Neuronal stem cell (in vitro differentiated cells): Measurements from ENCODE around the gene ERP27.
A peak's percentile ranks its signal among the peaks of the same experiment; 100 is the strongest.

Source experiments
- DNase-seq: peaks from one replicate; pipeline ENCODE4 v3.0.0-alpha.2; 2013; ENCODE audit warnings: low spot score
- H2AFZ ChIP-seq: one replicate; pipeline ENCODE4 v1.6.1; 2013; ENCODE audit warnings: mild to moderate bottlenecking, low read length, inconsistent platforms
- H2AK5ac ChIP-seq: 2 replicates; pipeline ENCODE4 v1.6.1; 2013; ENCODE audit warnings: low read depth, mild to moderate bottlenecking, inconsistent platforms, low read length, moderate library complexity, mixed read lengths
- H2BK120ac ChIP-seq: 2 replicates; pipeline ENCODE4 v1.6.1; 2013; ENCODE audit warnings: low read depth, mild to moderate bottlenecking, inconsistent platforms, low read length, moderate library complexity, mixed read lengths
- H2BK12ac ChIP-seq: one replicate; pipeline ENCODE4 v1.6.1; 2013; ENCODE audit warnings: low read length, inconsistent platforms
- H2BK15ac ChIP-seq: 2 replicates; pipeline ENCODE4 v1.6.1; 2013; ENCODE audit warnings: mild to moderate bottlenecking, low read length, inconsistent platforms, mixed read lengths
- H2BK5ac ChIP-seq: one replicate; pipeline ENCODE4 v1.6.1; 2013; ENCODE audit warnings: inconsistent platforms, mild to moderate bottlenecking, low read length, moderate library complexity
- H3K14ac ChIP-seq: one replicate; pipeline ENCODE4 v1.6.1; 2013; ENCODE audit warnings: low read length, inconsistent platforms
- H3K18ac ChIP-seq: 2 replicates; pipeline ENCODE4 v1.6.1; 2013; ENCODE audit warnings: low read length, inconsistent platforms
- H3K23ac ChIP-seq: 2 replicates; pipeline ENCODE4 v1.6.1; 2013; ENCODE audit warnings: low read depth, mild to moderate bottlenecking, mixed read lengths, low read length, inconsistent platforms; ENCODE audit not compliant: poor library complexity
- H3K27ac ChIP-seq: replicated peaks from 3 replicates; pipeline ENCODE4 v1.5.1; 2013; ENCODE audit warnings: low read length, inconsistent platforms
- H3K27me3 ChIP-seq, 3 experiments: 2 replicates each; pipeline ENCODE4 v1.6.1; 2013; ENCODE audit warnings: low read length in 3 of 3, mild to moderate bottlenecking in 2 of 3, inconsistent platforms in 1 of 3, low read depth in 1 of 3, mixed read lengths in 1 of 3, moderate library complexity in 1 of 3; ENCODE audit not compliant: control insufficient read depth in 3 of 3, insufficient read depth in 3 of 3
- H3K36me3 ChIP-seq, 2 donors: replicated peaks in 1 of 2; 2 replicates each; pipeline ENCODE4 v1.6.1; 2013; ENCODE audit warnings: low read length in 2 of 2; ENCODE audit not compliant: control insufficient read depth in 2 of 2, insufficient read depth in 2 of 2
- H3K4ac ChIP-seq: 2 replicates; pipeline ENCODE4 v1.6.1; 2013; ENCODE audit warnings: inconsistent platforms, mild to moderate bottlenecking, low read length, moderate library complexity
- H3K4me1 ChIP-seq, 2 donors: 1 replicate in 1 of 2; 2 replicates in 1 of 2; pipeline ENCODE4 v1.6.1; 2013; ENCODE audit warnings: low read length in 2 of 2, low read depth in 1 of 2; ENCODE audit not compliant: control insufficient read depth in 2 of 2, insufficient read depth in 1 of 2
- H3K4me2 ChIP-seq: one replicate; pipeline ENCODE4 v1.6.1; 2013; ENCODE audit warnings: mild to moderate bottlenecking, low read length, inconsistent platforms; ENCODE audit not compliant: insufficient read depth, poor library complexity, severe bottlenecking
- H3K4me3 ChIP-seq, 2 donors: 2 replicates each; pipeline ENCODE4 v1.5.1; 2013; ENCODE audit warnings: low read length in 2 of 2, mild to moderate bottlenecking in 2 of 2, inconsistent platforms in 1 of 2, moderate library complexity in 1 of 2
- H3K79me1 ChIP-seq: one replicate; pipeline ENCODE4 v1.6.1; 2013; ENCODE audit warnings: low read depth, mild to moderate bottlenecking, inconsistent platforms, low read length, moderate library complexity
- H3K9ac ChIP-seq: one replicate; pipeline ENCODE4 v1.6.1; 2013; ENCODE audit warnings: mild to moderate bottlenecking, low read depth, low read length, inconsistent platforms; ENCODE audit not compliant: poor library complexity
- H3K9me3 ChIP-seq, 2 donors: replicated peaks in 1 of 2; 2 replicates each; pipeline versions ENCODE3 to v1.6.1; 2013; ENCODE audit warnings: low read length in 2 of 2, mild to moderate bottlenecking in 2 of 2, inconsistent platforms in 1 of 2, low read depth in 1 of 2, mixed read lengths in 1 of 2, moderate library complexity in 1 of 2; ENCODE audit not compliant: control insufficient read depth in 2 of 2, insufficient read depth in 1 of 2
- H4K8ac ChIP-seq: one replicate; pipeline ENCODE4 v1.6.1; 2013; ENCODE audit warnings: low read depth, mild to moderate bottlenecking, inconsistent platforms, low read length, moderate library complexity
- H4K91ac ChIP-seq: one replicate; pipeline ENCODE4 v1.6.1; 2013; ENCODE audit warnings: low read length, low read depth, mild to moderate bottlenecking, inconsistent platforms; ENCODE audit not compliant: poor library complexity
- WGBS, 2 donors: extraction: QIAGEN DNeasy Blood & Tissue Kit; methylation state at CpG; one replicate each; pipeline ENCODE4 v1.1.7; 2013; ENCODE audit warnings: missing lambda C conversion rate in 2 of 2, mixed read lengths in 1 of 2; ENCODE audit not compliant: insufficient read length in 2 of 2, insufficient replicate concordance in 1 of 2; ENCODE audit errors: extremely low coverage in 2 of 2; 5-methylcytosine and 5-hydroxymethylcytosine counted together

The ERP27 gene

DNA sequence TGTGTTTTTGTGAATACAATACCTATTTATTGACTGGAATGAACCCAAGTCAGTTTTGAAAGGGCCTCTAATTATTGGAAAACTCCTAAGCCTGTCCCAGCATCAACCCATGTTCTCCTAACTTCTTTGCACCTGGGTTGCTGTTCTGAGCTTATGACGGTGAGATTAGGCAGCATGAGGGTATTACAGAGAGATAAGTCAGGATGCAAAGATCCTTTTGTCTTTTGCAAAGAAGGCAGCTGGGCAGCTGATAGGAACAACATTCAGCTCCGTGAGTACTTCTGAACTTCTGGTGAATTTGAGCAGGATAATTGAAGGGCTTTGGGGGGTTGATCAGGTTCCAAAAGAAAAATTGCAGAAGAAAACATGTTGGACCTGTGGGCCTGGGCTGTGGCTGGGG is 34.5 kb upstream of the ERP27 start, which contains the start of gene PDE6H:
Gene PDE6H, plus strand, starts transcription at position 227 of the 400 bp plus-strand sequence. CDS start 4,971 bp downstream, outside the sequence.
- peaks cover 0 to 2% of the 10 kb centered on the region in 2 donors for H3K4me1 ChIP-seq
- H3K18ac ChIP-seq: peak within 1 kb of the TSS; percentile 84
- no peaks in the 10 kb centered on the region for H3K36me3 ChIP-seq
- H2BK120ac ChIP-seq: no peak within 1 kb of the TSS
- no peaks in the 10 kb centered on the region for H3K9me3 ChIP-seq
- no peak within 1 kb of the TSS for H2BK12ac ChIP-seq
- H3K23ac ChIP-seq: no peak within 1 kb of the TSS
- no peak within 1 kb of the TSS for H2BK15ac ChIP-seq
- no peak for DNase-seq
- H2BK5ac ChIP-seq: no peak within 1 kb of the TSS
- H3K4me2 ChIP-seq: no peak within 1 kb of the TSS
- no peak within 1 kb of the TSS for H3K9ac ChIP-seq
- peaks cover 0 to 5% (median 0%) of the 10 kb centered on the region in 3 experiments for H3K27me3 ChIP-seq
- H4K91ac ChIP-seq: peak within 1 kb of the TSS; percentile 26
- no peak within 1 kb of the TSS for H3K4ac ChIP-seq
- no peak within 1 kb of the TSS for H3K4me3 ChIP-seq
- no peak within 1 kb of the TSS for H3K27ac ChIP-seq
- no peak within 1 kb of the TSS for H4K8ac ChIP-seq
- H3K79me1 ChIP-seq: no peaks in the 10 kb centered on the region
- no peak within 1 kb of the TSS for H2AK5ac ChIP-seq
- WGBS, 2 donors: no CpG with 5 or more reads among the region's 2 CpGs
- no peak within 1 kb of the TSS for H3K14ac ChIP-seq
- H2AFZ ChIP-seq: no peak within 1 kb of the TSS

DNA sequence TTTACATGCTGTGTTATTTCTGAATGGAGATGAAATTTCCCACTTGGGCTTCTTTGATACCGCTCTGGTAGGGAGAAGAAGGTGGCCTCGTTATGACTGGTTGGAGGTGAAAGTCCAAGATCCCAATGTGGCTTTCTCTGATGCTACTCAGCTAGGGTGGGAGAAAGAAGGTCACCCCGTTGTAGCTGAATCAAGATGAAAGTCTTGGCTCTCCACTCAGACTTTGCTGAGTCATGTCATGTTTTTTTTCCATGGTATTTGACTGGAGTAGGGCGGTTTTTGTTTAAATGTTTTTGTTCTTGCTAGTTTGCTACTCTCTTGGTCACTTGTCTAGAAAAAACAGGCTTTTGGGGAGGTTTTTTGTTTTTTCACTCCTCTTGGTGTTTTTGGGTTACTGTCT is 32.1 kb upstream of the ERP27 start:
- Histone ChIP-seq H3K27me3 (peaks cover 0 to 5% (median 0%) of the 10 kb centered on the region in 3 experiments), H3K9me3 (no peaks in the 10 kb centered on the region), H2AK5ac (no peak overlapping the region), H2BK15ac (no peak overlapping the region), H3K18ac (no peak overlapping the region), H3K4me3 (no peak overlapping the region), H2BK12ac (no peak overlapping the region), H3K27ac (no peak overlapping the region), H3K36me3 (no peaks in the 10 kb centered on the region), H3K4ac (no peak overlapping the region), H2AFZ (peak overlapping the region; percentile 68), H3K23ac (no peak overlapping the region), H2BK120ac (no peak overlapping the region), H4K8ac (no peak overlapping the region), H2BK5ac (no peak overlapping the region), H3K9ac (no peak overlapping the region), H3K14ac (no peak overlapping the region), H4K91ac (no peak overlapping the region), H3K79me1 (no peaks in the 10 kb centered on the region), H3K4me1 (peaks cover 0 to 2% of the 10 kb centered on the region in 2 donors), H3K4me2 (no peak overlapping the region)
- DNase-seq: no peak
- no CpG with 5 or more reads among the region's 4 CpGs for WGBS, 2 donors

DNA sequence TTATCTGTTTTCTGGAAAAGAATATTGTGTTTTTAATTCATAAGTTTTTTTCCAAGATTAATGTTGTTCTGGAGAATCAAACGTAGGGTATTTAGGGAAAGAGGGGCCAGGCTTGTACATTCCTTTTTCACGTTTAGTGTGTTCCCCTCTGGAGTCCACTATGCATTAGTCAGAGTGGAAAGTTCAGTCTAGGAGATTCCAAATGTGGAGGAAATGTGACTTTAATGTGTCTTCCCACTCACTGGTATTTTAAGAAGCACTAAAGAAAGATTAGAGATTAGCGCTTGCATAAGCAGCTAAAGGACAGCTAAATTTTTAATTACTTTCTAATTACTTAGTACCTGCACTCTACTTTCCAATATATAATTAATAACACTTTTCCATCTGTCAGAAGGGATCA is 30.1 kb upstream of the ERP27 start:
- Histone ChIP-seq H4K8ac (no peak overlapping the region), H4K91ac (no peak overlapping the region), H3K23ac (no peak overlapping the region), H3K14ac (no peak overlapping the region), H3K4me1 (peaks cover 0 to 2% of the 10 kb centered on the region in 2 donors), H2AFZ (no peak overlapping the region), H3K36me3 (no peaks in the 10 kb centered on the region), H3K79me1 (no peaks in the 10 kb centered on the region), H3K4me2 (no peak overlapping the region), H2AK5ac (no peak overlapping the region), H3K27ac (no peak overlapping the region), H3K4ac (no peak overlapping the region), H3K18ac (no peak overlapping the region), H2BK5ac (no peak overlapping the region), H2BK12ac (no peak overlapping the region), H2BK120ac (no peak overlapping the region), H3K27me3 (no peaks in the 10 kb centered on the region), H3K9ac (no peak overlapping the region), H3K4me3 (no peak overlapping the region), H2BK15ac (no peak overlapping the region), H3K9me3 (no peaks in the 10 kb centered on the region)
- no peak for DNase-seq
- WGBS, 2 donors: no CpG with 5 or more reads among the region's 3 CpGs

DNA sequence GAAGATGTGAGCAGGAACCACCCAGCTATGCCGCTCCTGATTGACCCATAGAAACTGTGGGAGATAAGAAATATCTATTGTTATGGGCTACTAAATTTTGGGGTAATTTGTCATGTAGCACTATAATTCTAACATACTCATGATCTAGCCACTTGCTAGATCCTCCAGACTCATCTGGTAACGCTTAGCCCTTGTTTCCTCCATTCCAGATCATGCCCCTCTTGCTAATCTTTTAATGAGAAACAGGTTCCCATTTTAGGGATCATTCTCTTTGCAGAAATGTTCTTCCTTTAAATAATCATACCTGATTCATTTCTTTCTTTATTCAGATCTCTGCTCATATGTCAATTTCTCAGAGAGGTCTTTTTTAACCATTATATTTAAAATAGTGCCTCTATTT is 26.9 kb upstream of the ERP27 start:
- Histone ChIP-seq H3K23ac (no peak overlapping the region), H3K4me1 (no peaks in the 10 kb centered on the region), H2AK5ac (no peak overlapping the region), H3K27me3 (no peaks in the 10 kb centered on the region), H3K4me3 (no peak overlapping the region), H3K79me1 (no peaks in the 10 kb centered on the region), H2AFZ (no peak overlapping the region), H3K9me3 (no peaks in the 10 kb centered on the region), H2BK120ac (no peak overlapping the region), H2BK12ac (no peak overlapping the region), H3K4ac (no peak overlapping the region), H3K9ac (no peak overlapping the region), H3K14ac (no peak overlapping the region), H2BK15ac (no peak overlapping the region), H4K8ac (no peak overlapping the region), H3K36me3 (no peaks in the 10 kb centered on the region), H3K18ac (no peak overlapping the region), H4K91ac (no peak overlapping the region), H3K27ac (no peak overlapping the region), H2BK5ac (no peak overlapping the region), H3K4me2 (no peak overlapping the region)
- WGBS, 2 donors: no CpG with 5 or more reads among the region's 2 CpGs
- DNase-seq: no peak
